GM23338 (cell line): Measurements from ENCODE around the gene SLC23A2. TPM values are rescaled to one million over a fixed set of nuclear protein-coding genes. Genes with fewer than 3 reads are reported as not detected.

Experiments used
- ATAC-seq: fragments of 200-7000 bp; cut with Tn5 transposase; 3 replicates; pipeline ENCODE4 v1.9.1; 2020
- DNase-seq: peaks from one replicate; pipeline ENCODE4 v3.0.0-alpha.2; 2015; ENCODE audit warnings: low spot score
- H2AFZ ChIP-seq: fragments of 200-600 bp; sonication (generic); 2 replicates; pipeline ENCODE4 v1.8.0; 2016; ENCODE audit warnings: antibody characterized with exemption, mild to moderate bottlenecking, moderate library complexity
- H3F3A ChIP-seq: fragments of 200-600 bp; sonication (generic); replicated peaks from 2 replicates; pipeline ENCODE4 v1.8.0; 2017; ENCODE audit warnings: antibody characterized with exemption, mixed run types, low read depth
- H3K27ac ChIP-seq: fragments of 200-600 bp; sonication (generic); 2 replicates; pipeline ENCODE4 v1.6.1; 2016; ENCODE audit warnings: low read depth
- H3K27me3 ChIP-seq: fragments of 200-600 bp; sonication (generic); 2 replicates; pipeline ENCODE4 v1.8.0; 2016; ENCODE audit warnings: mild to moderate bottlenecking, mixed run types, moderate library complexity; ENCODE audit not compliant: insufficient read depth
- H3K36me3 ChIP-seq: fragments of 200-600 bp; sonication (generic); 2 replicates; pipeline ENCODE4 v1.8.0; 2016; ENCODE audit warnings: mild to moderate bottlenecking; ENCODE audit not compliant: insufficient read depth
- H3K4me1 ChIP-seq: fragments of 200-600 bp; sonication (generic); 2 replicates; pipeline ENCODE4 v1.8.0; 2016; ENCODE audit warnings: mild to moderate bottlenecking, moderate library complexity; ENCODE audit not compliant: insufficient read depth
- H3K4me2 ChIP-seq: fragments of 200-600 bp; sonication (generic); 2 replicates; pipeline ENCODE4 v1.7.1; 2017; ENCODE audit warnings: mixed run types
- H3K4me3 ChIP-seq: fragments of 200-600 bp; sonication (generic); 2 replicates; pipeline ENCODE4 v1.6.1; 2016; ENCODE audit warnings: mixed run types
- H3K79me2 ChIP-seq: fragments of 200-600 bp; sonication (generic); replicated peaks from 2 replicates; pipeline ENCODE4 v1.8.0; 2017; ENCODE audit warnings: mild to moderate bottlenecking; ENCODE audit not compliant: insufficient read depth
- H3K9me2 ChIP-seq: fragments of 200-600 bp; sonication (generic); 2 replicates; pipeline ENCODE4 v1.8.0; 2017; ENCODE audit not compliant: insufficient read depth
- H4K20me1 ChIP-seq: fragments of 200-600 bp; sonication (generic); replicated peaks from 2 replicates; pipeline ENCODE4 v1.8.0; 2017; ENCODE audit warnings: mild to moderate bottlenecking; ENCODE audit not compliant: insufficient read depth
- H3K27ac Mint-ChIP-seq: 2 replicates; pipeline ENCODE4 v1.8.0; 2020; ENCODE audit warnings: inconsistent platforms, mild to moderate bottlenecking, moderate library complexity, mixed read lengths
- H3K27me3 Mint-ChIP-seq: 3 replicates; pipeline ENCODE4 v1.8.0; 2022; ENCODE audit warnings: low read depth, mild to moderate bottlenecking, moderate library complexity, mixed read lengths, inconsistent platforms; ENCODE audit not compliant: insufficient read depth, poor library complexity
- H3K36me3 Mint-ChIP-seq: 3 replicates; pipeline ENCODE4 v1.8.0; 2021; ENCODE audit warnings: low read depth, mild to moderate bottlenecking, inconsistent platforms, moderate library complexity, mixed read lengths
- H3K4me1 Mint-ChIP-seq: 3 replicates; pipeline ENCODE4 v1.8.0; 2020; ENCODE audit warnings: mild to moderate bottlenecking, inconsistent platforms, mixed read lengths
- H3K4me3 Mint-ChIP-seq: 3 replicates; pipeline ENCODE4 v1.8.0; 2021; ENCODE audit warnings: moderate library complexity, mild to moderate bottlenecking, inconsistent platforms, mixed read lengths
- H3K9me3 Mint-ChIP-seq: 3 replicates; pipeline ENCODE4 v1.8.0; 2020; ENCODE audit warnings: moderate library complexity, mild to moderate bottlenecking, inconsistent platforms, mixed read lengths
- CREB1 ChIP-seq: fragments of 250-450 bp; sonication (Bioruptor Pico); IDR thresholded peaks from 2 replicates; pipeline ENCODE4 v1.5.0; 2020; ENCODE audit warnings: low read depth, mild to moderate bottlenecking, moderate library complexity
- EZH2 ChIP-seq: fragments of 200-600 bp; sonication (generic); IDR thresholded peaks from one replicate; pipeline ENCODE4 v1.8.0; 2017; ENCODE audit warnings: antibody characterized with exemption, mild to moderate bottlenecking, low read depth; ENCODE audit not compliant: unreplicated experiment
- NANOG ChIP-seq: IDR thresholded peaks from 2 replicates; pipeline ENCODE4 v1.6.1; 2016; ENCODE audit warnings: antibody characterized with exemption, borderline replicate concordance
- STAT1 ChIP-seq: IDR thresholded peaks from one replicate; pipeline ENCODE4 v1.6.1; 2016; ENCODE audit warnings: antibody characterized with exemption; ENCODE audit not compliant: unreplicated experiment
- ZNF114 ChIP-seq: fragments of 250-450 bp; sonication (Bioruptor Pico); IDR thresholded peaks from 2 replicates; pipeline ENCODE4 v1.5.0; 2020; ENCODE audit warnings: mild to moderate bottlenecking, moderate library complexity
- ZNF331 ChIP-seq: fragments of 250-450 bp; sonication (Bioruptor Pico); IDR thresholded peaks from 2 replicates; pipeline ENCODE4 v1.5.0; 2020; ENCODE audit warnings: low read depth, mild to moderate bottlenecking, moderate library complexity
- polyA plus RNA-seq: library from polyadenylated mRNA; unstranded; fragments of >200 nt; fragmentation: Nextera tagmentation; extraction: Ambion mirVana; gene quantifications from 2 replicates; pipeline ENCODE4 v1.2.1, GENCODE V29; 2016
- total RNA-seq: library from RNA; depleted of rRNA; stranded (reverse); fragments of >200 nt; shearing (Covaris generic); gene quantifications from 2 replicates; pipeline ENCODE4 v1.2.3, GENCODE V29; 2014
- TF ChIP-seq, protein P1 (sequence below): fragments of 250-450 bp; sonication (Bioruptor Pico); IDR thresholded peaks from 2 replicates; pipeline ENCODE4 v1.5.0; 2020; ENCODE audit warnings: mild to moderate bottlenecking, moderate library complexity
- TF ChIP-seq, protein P2 (sequence below): IDR thresholded peaks from 2 replicates; pipeline ENCODE4 v1.6.1; 2016; ENCODE audit warnings: antibody characterized with exemption

The SLC23A2 gene
- total and polyA plus RNA-seq, 2 experiments from 2014 or later: 4.4 to 20.2 TPM

DNA sequence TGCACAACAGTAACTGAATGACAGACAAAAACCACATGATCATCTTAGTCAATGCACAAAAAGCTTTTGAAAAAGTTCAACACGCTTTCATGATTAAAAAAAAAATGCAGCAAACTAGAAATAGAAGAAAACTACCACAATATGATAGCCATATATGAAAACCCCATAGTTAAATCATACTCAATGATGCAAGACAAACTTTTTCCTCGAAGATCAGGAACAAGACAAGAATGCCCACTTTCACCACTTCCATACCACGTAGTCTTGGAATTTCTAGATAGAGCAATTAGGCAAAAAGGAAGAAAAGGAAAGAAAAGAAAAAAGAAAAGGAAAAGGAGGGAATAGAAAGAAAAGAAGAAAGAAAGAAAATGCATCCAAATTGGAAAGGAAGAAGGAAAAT, 44.6 kb upstream of the SLC23A2 start (continued):
- TF ChIP-seq, protein P1, sequence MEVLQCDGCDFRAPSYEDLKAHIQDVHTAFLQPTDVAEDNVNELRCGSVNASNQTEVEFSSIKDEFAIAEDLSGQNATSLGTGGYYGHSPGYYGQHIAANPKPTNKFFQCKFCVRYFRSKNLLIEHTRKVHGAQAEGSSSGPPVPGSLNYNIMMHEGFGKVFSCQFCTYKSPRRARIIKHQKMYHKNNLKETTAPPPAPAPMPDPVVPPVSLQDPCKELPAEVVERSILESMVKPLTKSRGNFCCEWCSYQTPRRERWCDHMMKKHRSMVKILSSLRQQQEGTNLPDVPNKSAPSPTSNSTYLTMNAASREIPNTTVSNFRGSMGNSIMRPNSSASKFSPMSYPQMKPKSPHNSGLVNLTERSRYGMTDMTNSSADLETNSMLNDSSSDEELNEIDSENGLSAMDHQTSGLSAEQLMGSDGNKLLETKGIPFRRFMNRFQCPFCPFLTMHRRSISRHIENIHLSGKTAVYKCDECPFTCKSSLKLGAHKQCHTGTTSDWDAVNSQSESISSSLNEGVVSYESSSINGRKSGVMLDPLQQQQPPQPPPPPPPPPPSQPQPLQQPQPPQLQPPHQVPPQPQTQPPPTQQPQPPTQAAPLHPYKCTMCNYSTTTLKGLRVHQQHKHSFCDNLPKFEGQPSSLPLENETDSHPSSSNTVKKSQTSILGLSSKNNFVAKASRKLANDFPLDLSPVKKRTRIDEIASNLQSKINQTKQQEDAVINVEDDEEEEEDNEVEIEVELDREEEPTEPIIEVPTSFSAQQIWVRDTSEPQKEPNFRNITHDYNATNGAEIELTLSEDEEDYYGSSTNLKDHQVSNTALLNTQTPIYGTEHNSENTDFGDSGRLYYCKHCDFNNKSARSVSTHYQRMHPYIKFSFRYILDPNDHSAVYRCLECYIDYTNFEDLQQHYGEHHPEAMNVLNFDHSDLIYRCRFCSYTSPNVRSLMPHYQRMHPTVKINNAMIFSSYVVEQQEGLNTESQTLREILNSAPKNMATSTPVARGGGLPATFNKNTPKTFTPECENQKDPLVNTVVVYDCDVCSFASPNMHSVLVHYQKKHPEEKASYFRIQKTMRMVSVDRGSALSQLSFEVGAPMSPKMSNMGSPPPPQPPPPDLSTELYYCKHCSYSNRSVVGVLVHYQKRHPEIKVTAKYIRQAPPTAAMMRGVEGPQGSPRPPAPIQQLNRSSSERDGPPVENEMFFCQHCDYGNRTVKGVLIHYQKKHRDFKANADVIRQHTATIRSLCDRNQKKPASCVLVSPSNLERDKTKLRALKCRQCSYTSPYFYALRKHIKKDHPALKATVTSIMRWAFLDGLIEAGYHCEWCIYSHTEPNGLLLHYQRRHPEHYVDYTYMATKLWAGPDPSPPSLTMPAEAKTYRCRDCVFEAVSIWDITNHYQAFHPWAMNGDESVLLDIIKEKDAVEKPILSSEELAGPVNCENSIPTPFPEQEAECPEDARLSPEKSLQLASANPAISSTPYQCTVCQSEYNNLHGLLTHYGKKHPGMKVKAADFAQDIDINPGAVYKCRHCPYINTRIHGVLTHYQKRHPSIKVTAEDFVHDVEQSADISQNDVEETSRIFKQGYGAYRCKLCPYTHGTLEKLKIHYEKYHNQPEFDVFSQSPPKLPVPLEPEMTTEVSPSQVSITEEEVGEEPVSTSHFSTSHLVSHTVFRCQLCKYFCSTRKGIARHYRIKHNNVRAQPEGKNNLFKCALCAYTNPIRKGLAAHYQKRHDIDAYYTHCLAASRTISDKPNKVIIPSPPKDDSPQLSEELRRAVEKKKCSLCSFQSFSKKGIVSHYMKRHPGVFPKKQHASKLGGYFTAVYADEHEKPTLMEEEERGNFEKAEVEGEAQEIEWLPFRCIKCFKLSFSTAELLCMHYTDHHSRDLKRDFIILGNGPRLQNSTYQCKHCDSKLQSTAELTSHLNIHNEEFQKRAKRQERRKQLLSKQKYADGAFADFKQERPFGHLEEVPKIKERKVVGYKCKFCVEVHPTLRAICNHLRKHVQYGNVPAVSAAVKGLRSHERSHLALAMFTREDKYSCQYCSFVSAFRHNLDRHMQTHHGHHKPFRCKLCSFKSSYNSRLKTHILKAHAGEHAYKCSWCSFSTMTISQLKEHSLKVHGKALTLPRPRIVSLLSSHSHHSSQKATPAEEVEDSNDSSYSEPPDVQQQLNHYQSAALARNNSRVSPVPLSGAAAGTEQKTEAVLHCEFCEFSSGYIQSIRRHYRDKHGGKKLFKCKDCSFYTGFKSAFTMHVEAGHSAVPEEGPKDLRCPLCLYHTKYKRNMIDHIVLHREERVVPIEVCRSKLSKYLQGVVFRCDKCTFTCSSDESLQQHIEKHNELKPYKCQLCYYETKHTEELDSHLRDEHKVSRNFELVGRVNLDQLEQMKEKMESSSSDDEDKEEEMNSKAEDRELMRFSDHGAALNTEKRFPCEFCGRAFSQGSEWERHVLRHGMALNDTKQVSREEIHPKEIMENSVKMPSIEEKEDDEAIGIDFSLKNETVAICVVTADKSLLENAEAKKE: no peak
- no peak for TF ChIP-seq NANOG
- no peak for TF ChIP-seq ZNF114
- TF ChIP-seq, protein P2, sequence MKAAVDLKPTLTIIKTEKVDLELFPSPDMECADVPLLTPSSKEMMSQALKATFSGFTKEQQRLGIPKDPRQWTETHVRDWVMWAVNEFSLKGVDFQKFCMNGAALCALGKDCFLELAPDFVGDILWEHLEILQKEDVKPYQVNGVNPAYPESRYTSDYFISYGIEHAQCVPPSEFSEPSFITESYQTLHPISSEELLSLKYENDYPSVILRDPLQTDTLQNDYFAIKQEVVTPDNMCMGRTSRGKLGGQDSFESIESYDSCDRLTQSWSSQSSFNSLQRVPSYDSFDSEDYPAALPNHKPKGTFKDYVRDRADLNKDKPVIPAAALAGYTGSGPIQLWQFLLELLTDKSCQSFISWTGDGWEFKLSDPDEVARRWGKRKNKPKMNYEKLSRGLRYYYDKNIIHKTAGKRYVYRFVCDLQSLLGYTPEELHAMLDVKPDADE: no peak
- TF ChIP-seq CREB1: no peak
- no peak for TF ChIP-seq STAT1
- TF ChIP-seq EZH2: no peak

DNA sequence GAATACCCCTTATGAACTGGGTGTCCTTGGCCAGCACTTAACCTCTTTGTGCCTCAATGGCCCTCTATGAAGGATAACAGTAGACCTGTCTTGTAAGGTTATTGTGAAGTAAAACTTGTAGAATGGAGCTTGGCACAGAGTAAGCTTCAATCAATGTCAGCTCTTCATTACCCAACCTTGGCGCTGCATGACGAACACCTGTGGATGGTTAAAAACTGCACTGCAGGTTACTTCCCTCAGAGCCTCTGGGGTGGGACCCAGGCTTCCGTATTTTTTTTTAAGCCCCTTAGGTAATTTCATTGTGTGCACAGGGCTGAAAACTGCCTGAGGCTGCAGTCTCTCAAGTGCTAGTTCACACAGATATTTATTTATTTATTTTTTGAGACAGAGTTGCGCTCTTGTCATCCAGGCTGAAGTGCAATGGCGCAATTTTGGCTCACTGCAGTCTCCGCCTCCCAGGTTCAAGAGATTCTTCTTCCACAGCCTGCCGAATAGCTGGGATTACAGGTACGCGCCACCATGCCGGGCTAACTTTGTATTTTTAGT, 42.8 kb upstream of the SLC23A2 start:
- no peaks in the 10 kb centered on the region for H3K4me1 ChIP-seq
- no peak overlapping the region for H3K4me2 ChIP-seq
- Mint-ChIP-seq H3K27ac (no peak overlapping the region), H3K4me1 (no peaks in the 10 kb centered on the region), H3K27me3 (peaks cover 2% of the 10 kb centered on the region), H3K36me3 (no peaks in the 10 kb centered on the region), H3K9me3 (no peaks in the 10 kb centered on the region), H3K4me3 (no peak overlapping the region)
- H3K4me3 ChIP-seq: no peak overlapping the region
- H3K27me3 ChIP-seq: no peaks in the 10 kb centered on the region
- no peaks in the 10 kb centered on the region for H3K36me3 ChIP-seq
- no peak overlapping the region for H3K27ac ChIP-seq
- H3K9me2 ChIP-seq: no peaks in the 10 kb centered on the region
- H3F3A ChIP-seq: no peaks in the 10 kb centered on the region
- no peak for DNase-seq
- H2AFZ ChIP-seq: peak overlapping the region; percentile 59; the same call in 1 of the 2 replicates
- H4K20me1 ChIP-seq: no peaks in the 10 kb centered on the region
- no peak for ATAC-seq
- H3K79me2 ChIP-seq: no peaks in the 10 kb centered on the region
- TF ChIP-seq, protein P1: no peak
- TF ChIP-seq NANOG (no peak), ZNF331 (CRISPR knock-in tag) (no peak)
